Activated T-helper 2 cell treated with anti-CD3 and anti-CD28 coated beads, Interferon-gamma antibody, Interleukin-2, Interleukin-4, amounts not matched to agents 10 μg/mL and 5 μg/mL and 100 μg/mL, durations not matched to agents 14 hours and 24 hours and 36 hours (primary cell): ENCODE data around the gene PFKFB1. TPM values are rescaled to one million over a fixed set of nuclear protein-coding genes. Genes with fewer than 3 reads are reported as not detected.

Experiments
- DNase-seq: peaks from one replicate; pipeline ENCODE4 v3.0.0; 2021; ENCODE audit warnings: low spot score
- H3K27ac Mint-ChIP-seq: one replicate; pipeline ENCODE4 v1.8.0; 2021; ENCODE audit warnings: mixed read lengths
- H3K27me3 Mint-ChIP-seq: one replicate; pipeline ENCODE4 v1.8.0; 2021; ENCODE audit warnings: low read depth, mixed read lengths
- H3K36me3 Mint-ChIP-seq: one replicate; pipeline ENCODE4 v1.8.0; 2021; ENCODE audit warnings: low read depth, mixed read lengths
- H3K4me1 Mint-ChIP-seq: one replicate; pipeline ENCODE4 v1.8.0; 2021; ENCODE audit warnings: low read depth, mixed read lengths
- H3K4me3 Mint-ChIP-seq: one replicate; pipeline ENCODE4 v1.8.0; 2021; ENCODE audit warnings: low read depth, mild to moderate bottlenecking, moderate library complexity, mixed read lengths
- H3K9me3 Mint-ChIP-seq: one replicate; pipeline ENCODE4 v1.8.0; 2021; ENCODE audit warnings: mixed read lengths
- intact Hi-C: fragments of 100-400 bp; cut with micrococcal nuclease; formaldehyde crosslinking; loops from one replicate; pipeline ENCODE4 v1.15.1; 2023
- total RNA-seq: library from RNA; stranded (reverse); gene quantifications from 2 replicates; pipeline ENCODE4 v1.2.3, GENCODE V29; 2022

PFKFB1 gene
- 0.25 and 0.50 TPM in 2 replicates for total RNA-seq

DNA sequence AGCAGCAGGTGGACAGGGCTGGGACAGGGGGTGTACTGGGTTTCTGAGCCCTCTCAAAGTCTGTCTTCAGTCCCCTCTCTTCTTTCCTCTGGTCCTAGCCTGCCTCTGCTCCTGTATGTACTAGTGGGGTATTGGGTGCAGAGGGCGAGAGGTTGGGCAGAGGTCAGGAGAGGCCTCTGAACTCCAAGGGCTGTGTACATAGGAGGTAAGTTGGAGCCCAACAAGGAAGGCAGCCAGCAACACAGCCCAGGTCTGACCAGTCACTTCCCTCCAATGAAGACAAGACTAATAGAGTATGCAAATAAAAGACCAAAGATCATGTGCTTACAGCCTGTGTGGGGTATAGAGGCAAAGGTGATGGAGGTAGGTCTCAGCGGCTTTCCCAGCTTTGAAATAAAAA is at the start of gene PFKFB1:
PFKFB1 (minus strand) TSS at position 90 of the 400 bp plus-strand sequence. CDS start 181 bp downstream, outside the sequence.
- intact Hi-C loops, result no loop called here
- H3K36me3 Mint-ChIP-seq, result no peaks in the 10 kb centered on the region
- no peak within 1 kb of the TSS for H3K4me3 Mint-ChIP-seq
- H3K4me1 Mint-ChIP-seq, result peaks cover under 1% of the 10 kb centered on the region
- no peaks in the 10 kb centered on the region for H3K9me3 Mint-ChIP-seq
- no peak within 1 kb of the TSS for H3K27ac Mint-ChIP-seq
- H3K27me3 Mint-ChIP-seq, result no peaks in the 10 kb centered on the region
- no peak for DNase-seq

GRCh38 chrX:55041514-55041913 is 47.5 kb upstream of the PFKFB1 start:
- Mint-ChIP-seq H3K27me3 (no peaks in the 10 kb centered on the region), H3K27ac (no peak overlapping the region), H3K4me1 (no peaks in the 10 kb centered on the region), H3K36me3 (no peaks in the 10 kb centered on the region), H3K9me3 (no peaks in the 10 kb centered on the region), H3K4me3 (no peak overlapping the region)
- intact Hi-C loops, result no loop called here
- no peak for DNase-seq

DNA sequence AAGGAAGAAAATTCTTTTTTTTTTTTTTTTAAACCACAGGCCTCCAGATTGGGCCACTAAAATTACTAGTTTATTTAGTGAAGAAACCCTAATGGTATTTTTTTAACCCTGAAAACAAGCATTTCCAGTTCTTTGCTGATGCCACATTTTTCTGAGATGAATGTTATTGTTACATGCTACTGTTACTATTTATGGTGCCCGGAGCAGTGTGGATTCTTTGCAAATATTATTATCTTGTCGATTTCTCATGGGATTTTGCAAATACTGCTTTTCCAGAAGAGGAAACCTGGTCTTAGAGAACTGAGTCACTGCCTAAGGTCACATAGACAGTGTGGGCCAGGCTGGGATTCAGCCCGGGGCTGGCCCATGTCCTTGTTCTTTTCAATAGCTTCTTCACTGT is 45.5 kb upstream of the PFKFB1 start:
- H3K9me3 Mint-ChIP-seq, result no peaks in the 10 kb centered on the region
- DNase-seq, result no peak
- no peaks in the 10 kb centered on the region for H3K4me1 Mint-ChIP-seq
- H3K27me3 Mint-ChIP-seq, result no peaks in the 10 kb centered on the region
- intact Hi-C loops, result no loop called here
- no peaks in the 10 kb centered on the region for H3K36me3 Mint-ChIP-seq
- H3K4me3 Mint-ChIP-seq, result no peak overlapping the region
- no peak overlapping the region for H3K27ac Mint-ChIP-seq

- intact Hi-C loops, result no loop called here
These were observed 39.4 kb upstream of the PFKFB1 start for GRCh38 chrX:55033429-55033828.

DNA sequence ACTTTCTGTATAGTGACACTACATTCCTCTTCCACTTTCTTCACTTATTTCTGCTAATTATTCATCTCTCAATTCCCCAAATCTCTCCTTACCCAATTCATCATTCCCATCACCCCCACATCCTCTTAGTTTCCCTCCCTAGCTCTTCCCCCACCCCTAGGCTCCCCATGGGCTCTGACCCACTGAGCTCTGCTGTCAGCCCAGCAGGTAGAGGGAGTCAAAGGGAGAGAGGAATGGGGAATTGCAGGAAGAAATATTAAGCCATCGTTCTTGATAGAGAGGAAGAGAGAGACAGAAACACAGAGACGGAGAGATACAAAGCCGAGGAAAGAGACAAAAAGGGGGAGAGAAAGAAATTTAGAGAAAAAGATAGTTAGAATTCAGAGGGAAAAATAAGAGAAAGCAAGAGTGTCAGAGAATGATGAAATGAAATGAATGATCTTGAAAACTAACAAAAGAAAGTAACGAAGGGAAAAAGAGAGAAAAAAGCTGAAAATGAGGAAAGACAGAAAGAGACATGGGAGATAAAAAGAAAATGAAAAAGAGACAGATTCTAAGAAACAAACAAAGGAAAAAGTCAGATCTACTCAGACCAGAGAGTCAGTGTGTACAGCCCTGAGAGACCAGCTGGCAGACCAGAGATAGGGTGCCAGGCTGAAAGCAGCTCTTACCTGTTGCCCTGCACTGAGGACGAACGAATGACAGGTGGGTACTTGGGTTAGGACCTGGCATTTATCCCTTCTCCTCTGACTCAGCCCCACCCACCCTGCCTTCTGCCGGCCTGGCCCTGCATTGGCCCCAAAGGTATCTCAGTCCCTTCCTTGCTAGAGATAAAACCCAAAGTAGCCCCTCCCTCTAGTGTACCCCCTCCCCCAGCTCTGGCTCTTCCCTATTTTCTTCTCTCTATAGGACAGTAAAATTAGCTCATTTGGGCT is 36.5 kb upstream of the PFKFB1 start, which contains the start of gene ALAS2:
ALAS2 (minus strand) TSS at position 707 of the 935 bp plus-strand sequence. CDS start 4,977 bp downstream, outside the sequence.
- DNase-seq, result no peak
- Mint-ChIP-seq H3K27ac (no peak within 1 kb of the TSS), H3K4me3 (no peak within 1 kb of the TSS), H3K27me3 (no peaks in the 10 kb centered on the region), H3K36me3 (no peaks in the 10 kb centered on the region), H3K4me1 (no peaks in the 10 kb centered on the region), H3K9me3 (no peaks in the 10 kb centered on the region)
- intact Hi-C loops, result no loop called here

More at GRCh38 chrX:55033429-55033828, 39.4 kb upstream of the PFKFB1 start:
- no peaks in the 10 kb centered on the region for H3K9me3 Mint-ChIP-seq
- no peak for DNase-seq
- no peaks in the 10 kb centered on the region for H3K36me3 Mint-ChIP-seq
- no peak overlapping the region for H3K4me3 Mint-ChIP-seq
- no peaks in the 10 kb centered on the region for H3K4me1 Mint-ChIP-seq
- no peaks in the 10 kb centered on the region for H3K27me3 Mint-ChIP-seq
- H3K27ac Mint-ChIP-seq, result no peak overlapping the region

DNA sequence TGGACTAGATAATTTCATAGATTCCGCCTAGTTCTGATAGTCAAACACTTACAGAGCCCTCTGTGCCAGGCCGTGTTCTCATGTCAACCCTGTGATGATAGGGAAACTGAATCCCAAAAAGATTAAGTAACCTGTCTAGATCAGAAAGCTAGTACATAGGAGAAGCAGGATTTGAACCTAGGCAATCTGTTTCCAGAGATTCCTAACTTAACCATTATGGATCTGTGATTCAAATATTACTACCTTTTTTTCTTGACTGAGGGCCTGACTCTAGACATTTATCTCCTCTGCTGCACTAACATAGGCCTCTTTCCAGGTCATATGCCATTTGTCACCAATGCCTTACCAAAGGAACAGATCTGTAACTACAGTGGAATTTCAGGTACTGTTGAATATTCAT is 35.3 kb upstream of the PFKFB1 start:
- Mint-ChIP-seq H3K4me1 (no peaks in the 10 kb centered on the region), H3K9me3 (no peaks in the 10 kb centered on the region), H3K27me3 (no peaks in the 10 kb centered on the region), H3K36me3 (no peaks in the 10 kb centered on the region), H3K27ac (no peak overlapping the region), H3K4me3 (no peak overlapping the region)
- intact Hi-C loops, result no loop called here
- DNase-seq, result no peak

- H3K9me3 Mint-ChIP-seq, result no peaks in the 10 kb centered on the region
- no peak for DNase-seq
- H3K36me3 Mint-ChIP-seq, result no peaks in the 10 kb centered on the region
- H3K4me3 Mint-ChIP-seq, result no peak overlapping the region
- intact Hi-C loops, result no loop called here
- no peaks in the 10 kb centered on the region for H3K27me3 Mint-ChIP-seq
- H3K4me1 Mint-ChIP-seq, result no peaks in the 10 kb centered on the region
- no peak overlapping the region for H3K27ac Mint-ChIP-seq
These were observed 34.6 kb upstream of the PFKFB1 start for GRCh38 chrX:55028611-55029010.

- intact Hi-C loops, result no loop called here
- no peaks in the 10 kb centered on the region for H3K4me1 Mint-ChIP-seq
- H3K4me3 Mint-ChIP-seq, result no peak overlapping the region
- no peaks in the 10 kb centered on the region for H3K9me3 Mint-ChIP-seq
- no peak for DNase-seq
- no peaks in the 10 kb centered on the region for H3K36me3 Mint-ChIP-seq
- H3K27ac Mint-ChIP-seq, result no peak overlapping the region
- no peaks in the 10 kb centered on the region for H3K27me3 Mint-ChIP-seq
These were observed 34.1 kb upstream of the PFKFB1 start for GRCh38 chrX:55028040-55028439.

- no peak for DNase-seq
- Mint-ChIP-seq H3K27ac (no peak overlapping the region), H3K9me3 (no peaks in the 10 kb centered on the region), H3K36me3 (no peaks in the 10 kb centered on the region), H3K27me3 (no peaks in the 10 kb centered on the region), H3K4me1 (no peaks in the 10 kb centered on the region), H3K4me3 (no peak overlapping the region)
- intact Hi-C loops, result no loop called here
These were observed 32.9 kb upstream of the PFKFB1 start for GRCh38 chrX:55026840-55027239.

DNA sequence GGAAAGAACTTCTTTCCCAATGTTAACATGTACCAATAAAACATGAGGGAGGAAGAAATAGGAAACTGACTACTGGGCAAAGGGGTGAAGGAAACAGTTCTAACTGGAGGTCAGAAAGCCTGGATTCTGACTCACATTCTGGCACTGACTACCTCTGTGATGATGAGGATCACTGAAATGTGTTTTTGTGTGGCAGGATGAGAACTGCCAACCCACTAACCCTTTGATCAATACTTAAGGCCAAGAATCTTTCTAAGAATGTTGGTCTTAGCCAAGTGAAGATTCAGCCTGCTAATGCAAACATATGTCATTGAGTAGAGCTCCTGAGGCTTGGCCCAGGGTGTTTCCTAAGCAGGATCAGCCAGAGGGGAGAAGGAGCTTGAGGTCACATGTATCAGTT is 32.2 kb upstream of the PFKFB1 start:
- no peak for DNase-seq
- no peaks in the 10 kb centered on the region for H3K4me1 Mint-ChIP-seq
- no peak overlapping the region for H3K4me3 Mint-ChIP-seq
- no peaks in the 10 kb centered on the region for H3K27me3 Mint-ChIP-seq
- intact Hi-C loops, result no loop called here
- no peaks in the 10 kb centered on the region for H3K9me3 Mint-ChIP-seq
- H3K27ac Mint-ChIP-seq, result no peak overlapping the region
- H3K36me3 Mint-ChIP-seq, result peaks cover 3% of the 10 kb centered on the region

DNA sequence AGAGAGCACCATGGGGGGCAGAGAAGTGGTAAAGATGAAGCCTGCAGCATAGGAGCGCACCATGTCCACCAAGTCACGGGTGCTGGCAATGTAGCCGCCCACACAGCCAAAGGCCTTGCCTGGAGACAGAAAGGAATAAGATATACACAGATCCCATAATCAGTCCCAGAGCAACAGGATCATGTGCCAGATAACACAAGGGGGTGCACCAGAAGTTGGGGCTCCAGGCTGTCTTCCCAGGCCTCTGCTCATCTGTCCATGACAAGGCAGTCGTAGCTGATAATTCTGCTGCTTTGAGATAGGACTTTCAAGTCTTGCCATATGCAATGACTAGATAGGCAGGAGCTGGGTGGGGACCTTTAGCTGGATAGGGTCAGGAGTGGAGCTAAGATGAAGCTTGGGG is 20.9 kb upstream of the PFKFB1 start:
- DNase-seq, result no peak
- no peak overlapping the region for H3K27ac Mint-ChIP-seq
- no peaks in the 10 kb centered on the region for H3K9me3 Mint-ChIP-seq
- H3K27me3 Mint-ChIP-seq, result no peaks in the 10 kb centered on the region
- no peak overlapping the region for H3K4me3 Mint-ChIP-seq
- H3K4me1 Mint-ChIP-seq, result no peaks in the 10 kb centered on the region
- intact Hi-C loops, result no loop called here
- H3K36me3 Mint-ChIP-seq, result no peaks in the 10 kb centered on the region

- H3K27me3 Mint-ChIP-seq, result no peaks in the 10 kb centered on the region
- no peak overlapping the region for H3K4me3 Mint-ChIP-seq
- no peak for DNase-seq
- no peaks in the 10 kb centered on the region for H3K9me3 Mint-ChIP-seq
- peaks cover 5% of the 10 kb centered on the region for H3K4me1 Mint-ChIP-seq
- intact Hi-C loops, result no loop called here
- no peak overlapping the region for H3K27ac Mint-ChIP-seq
- peaks cover 12% of the 10 kb centered on the region for H3K36me3 Mint-ChIP-seq
These were observed 17.3 kb upstream of the PFKFB1 start for GRCh38 chrX:55011294-55011693.

DNA sequence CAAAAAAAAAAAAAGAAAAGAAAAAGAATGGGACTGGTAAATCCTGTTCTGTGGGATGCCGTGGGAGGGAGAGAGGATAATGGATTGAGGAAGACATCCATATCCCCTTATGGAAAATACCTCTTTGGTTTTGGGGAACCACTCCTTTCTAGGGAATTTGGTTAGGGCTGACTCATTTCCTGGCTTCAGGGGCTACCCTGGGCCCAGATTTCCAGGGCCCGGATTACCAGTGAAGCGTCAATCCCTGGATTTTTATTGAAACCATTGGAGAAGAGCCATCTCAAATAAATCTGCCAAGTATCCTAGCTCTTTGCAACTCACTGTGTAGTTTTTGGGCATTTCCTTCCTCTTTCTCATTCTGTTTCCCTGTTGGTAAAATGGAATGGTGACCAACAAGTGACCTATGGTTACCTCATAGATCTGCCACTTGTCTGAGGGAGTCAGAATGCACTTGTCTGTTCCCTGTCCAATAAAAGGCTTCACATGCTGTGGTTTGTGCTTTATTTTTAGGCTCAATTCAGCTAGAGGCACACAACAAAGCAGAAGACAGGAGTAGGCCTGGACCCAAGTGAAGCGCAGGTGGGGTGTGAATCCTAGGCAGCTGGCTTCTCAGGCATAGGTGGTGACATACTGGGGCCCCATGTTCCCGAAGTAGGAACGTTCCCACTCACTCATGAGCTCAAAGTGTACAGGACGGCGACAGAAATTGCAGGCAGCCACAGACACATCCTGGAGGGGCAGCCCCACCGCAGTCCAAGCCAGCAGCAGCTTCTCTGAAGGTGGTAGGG is 14.8 kb upstream of the PFKFB1 start:
- peaks cover 6% of the 10 kb centered on the region for H3K4me1 Mint-ChIP-seq
- no peak overlapping the region for H3K27ac Mint-ChIP-seq
- no peak for DNase-seq
- intact Hi-C loops, result no loop called here
- peaks cover 31% of the 10 kb centered on the region for H3K36me3 Mint-ChIP-seq
- no peak overlapping the region for H3K4me3 Mint-ChIP-seq
- H3K9me3 Mint-ChIP-seq, result no peaks in the 10 kb centered on the region
- no peaks in the 10 kb centered on the region for H3K27me3 Mint-ChIP-seq
